GM19468 (cell line): ENCODE data around the gene NMNAT2.
"Not testable (repeated sequence)": the region's sequence is repeated elsewhere in the genome, so short reads cannot be mapped to it uniquely, and the experiment has no call there.

ENCODE experiments used
- ATAC-seq: cut with Tn5 transposase; IDR thresholded peaks from one replicate; pipeline ENCODE4 v1.9.1; 2021; ENCODE audit warnings: mild to moderate bottlenecking, moderate library complexity, moderate number of reproducible peaks; ENCODE audit not compliant: unreplicated experiment; ENCODE audit errors: extremely low read depth

Gene NMNAT2

GRCh38 chr1:183417772-183418491 is at the start of gene NMNAT2:
Gene NMNAT2 (minus strand): TSS chr1:183418380. CDS start chr1:183418267, 113 bp downstream.
- no peak for ATAC-seq

- ATAC-seq, result no peak
Measured at GRCh38 chr1:183467687-183468086, 49.5 kb upstream of the NMNAT2 start.

GRCh38 chr1:183466781-183467180 is 48.6 kb upstream of the NMNAT2 start:
- no peak for ATAC-seq

- ATAC-seq, result no peak
Measured at GRCh38 chr1:183463566-183463965, 45.4 kb upstream of the NMNAT2 start.

- no peak for ATAC-seq
Measured at GRCh38 chr1:183461350-183461749, 43.2 kb upstream of the NMNAT2 start.

- no peak for ATAC-seq
Measured at GRCh38 chr1:183460596-183460995, 42.4 kb upstream of the NMNAT2 start.

- ATAC-seq, result no peak
Measured at GRCh38 chr1:183457449-183457848, 39.3 kb upstream of the NMNAT2 start.

GRCh38 chr1:183456826-183457225 is 38.6 kb upstream of the NMNAT2 start:
- ATAC-seq, result no peak

- no peak for ATAC-seq
Measured at GRCh38 chr1:183454377-183454776, 36.2 kb upstream of the NMNAT2 start.

- no peak for ATAC-seq
Measured at GRCh38 chr1:183450093-183450492, 31.9 kb upstream of the NMNAT2 start.

GRCh38 chr1:183449223-183449770 is 31.1 kb upstream of the NMNAT2 start:
- no peak for ATAC-seq

GRCh38 chr1:183444243-183444642 is 26.1 kb upstream of the NMNAT2 start:
- no peak for ATAC-seq

- no peak for ATAC-seq
Measured at GRCh38 chr1:183443466-183443865, 25.3 kb upstream of the NMNAT2 start.

GRCh38 chr1:183443011-183443410 is 24.8 kb upstream of the NMNAT2 start:
- no peak for ATAC-seq

GRCh38 chr1:183438060-183438459 is 19.9 kb upstream of the NMNAT2 start:
- ATAC-seq, result no peak

GRCh38 chr1:183435497-183435896 is 17.3 kb upstream of the NMNAT2 start:
- ATAC-seq, result no peak

- no peak for ATAC-seq
Measured at GRCh38 chr1:183433703-183434102, 15.5 kb upstream of the NMNAT2 start.

- no peak for ATAC-seq
Measured at GRCh38 chr1:183432548-183432875, 14.3 kb upstream of the NMNAT2 start.

GRCh38 chr1:183431840-183432547 is 13.8 kb upstream of the NMNAT2 start:
- ATAC-seq, result no peak

- ATAC-seq, result not testable (repeated sequence)
Measured at GRCh38 chr1:183427591-183427990, 9.4 kb upstream of the NMNAT2 start.

- no peak for ATAC-seq
Measured at GRCh38 chr1:183424691-183425090, 6.5 kb upstream of the NMNAT2 start.

- ATAC-seq, result no peak
Measured at GRCh38 chr1:183423541-183423940, 5.4 kb upstream of the NMNAT2 start.
